Measurements from ENCODE around the gene TNFAIP6.

The TNFAIP6 gene

GRCh38 chr2:151358166-151358970 is 976 bp downstream of the TNFAIP6 start:
- no peak for ATAC-seq

GRCh38 chr2:151359768-151360461 is 2.5 kb downstream of the TNFAIP6 start:
- no peak for ATAC-seq
- no peak for TF ChIP-seq CREB5 (CRISPR knock-in tag; IDR thresholded peaks at IDR 0.05; ENCODE audit: low read depth)
- TF ChIP-seq ZNF565 (CRISPR knock-in tag; conservative IDR thresholded peaks at IDR 0.05; ENCODE audit: low read depth): no peak
- no peak for TF ChIP-seq POU6F1 (CRISPR knock-in tag; IDR thresholded peaks at IDR 0.05; ENCODE audit: borderline replicate concordance, low read depth)
- no peak for TF ChIP-seq PPARA (CRISPR knock-in tag; IDR thresholded peaks at IDR 0.05; ENCODE audit: borderline replicate concordance)
- no peak for TF ChIP-seq ZFP3 (CRISPR knock-in tag; IDR thresholded peaks at IDR 0.05)
- no peak for TF ChIP-seq TSHZ2 (CRISPR knock-in tag; IDR thresholded peaks at IDR 0.05)
- TF ChIP-seq GLIS3 (CRISPR knock-in tag; IDR thresholded peaks at IDR 0.05): no peak
- TF ChIP-seq ZC3H10 (CRISPR knock-in tag; IDR thresholded peaks at IDR 0.05): no peak
- no peak for TF ChIP-seq SNAI2 (CRISPR knock-in tag; IDR thresholded peaks at IDR 0.05)
- TF ChIP-seq BACH2 (CRISPR knock-in tag; IDR thresholded peaks at IDR 0.05; ENCODE audit: borderline replicate concordance): no peak
- TF ChIP-seq TCF4 (CRISPR knock-in tag; IDR thresholded peaks at IDR 0.05; ENCODE audit: borderline replicate concordance): no peak
- TF ChIP-seq ESRRG (CRISPR knock-in tag; IDR thresholded peaks at IDR 0.05): no peak
- no peak for TF ChIP-seq ZNF8 (CRISPR knock-in tag; IDR thresholded peaks at IDR 0.05)

More at GRCh38 chr2:151358166-151358970, 976 bp downstream of the TNFAIP6 start:
- TF ChIP-seq TOX (CRISPR knock-in tag; IDR thresholded peaks at IDR 0.05; ENCODE audit: borderline replicate concordance) (no peak), GLIS3 (CRISPR knock-in tag; IDR thresholded peaks at IDR 0.05) (no peak), PPARA (CRISPR knock-in tag; IDR thresholded peaks at IDR 0.05; ENCODE audit: borderline replicate concordance) (no peak), POU6F1 (CRISPR knock-in tag; IDR thresholded peaks at IDR 0.05; ENCODE audit: borderline replicate concordance, low read depth) (no peak), CSRNP3 (CRISPR knock-in tag; IDR thresholded peaks at IDR 0.05) (no peak), ARNTL (CRISPR knock-in tag; IDR thresholded peaks at IDR 0.05; ENCODE audit: borderline replicate concordance, low read depth) (no peak), TCF4 (CRISPR knock-in tag; IDR thresholded peaks at IDR 0.05; ENCODE audit: borderline replicate concordance) (no peak), RARB (CRISPR knock-in tag; IDR thresholded peaks at IDR 0.05) (no peak), ESRRG (CRISPR knock-in tag; IDR thresholded peaks at IDR 0.05) (no peak), ZNF565 (CRISPR knock-in tag; conservative IDR thresholded peaks at IDR 0.05; ENCODE audit: low read depth) (no peak), ZFP30 (CRISPR knock-in tag; IDR thresholded peaks at IDR 0.05) (no peak), CSDC2 (CRISPR knock-in tag; IDR thresholded peaks at IDR 0.05) (no peak), ZC3H10 (CRISPR knock-in tag; IDR thresholded peaks at IDR 0.05) (no peak), TSHZ2 (CRISPR knock-in tag; IDR thresholded peaks at IDR 0.05) (no peak), ISL1 (CRISPR knock-in tag; IDR thresholded peaks at IDR 0.05) (no peak)
